SIG-M5 (cell line): ENCODE measurements around the gene HACE1.
"Not testable (repeated sequence)": the region's sequence is repeated elsewhere in the genome, so short reads cannot be mapped to it uniquely, and the experiment has no call there.

ENCODE experiments used
- DNase-seq: peaks from one replicate; lab custom pipeline; 2025; lab: John Stamatoyannopoulos, UW

HACE1 gene

DNA sequence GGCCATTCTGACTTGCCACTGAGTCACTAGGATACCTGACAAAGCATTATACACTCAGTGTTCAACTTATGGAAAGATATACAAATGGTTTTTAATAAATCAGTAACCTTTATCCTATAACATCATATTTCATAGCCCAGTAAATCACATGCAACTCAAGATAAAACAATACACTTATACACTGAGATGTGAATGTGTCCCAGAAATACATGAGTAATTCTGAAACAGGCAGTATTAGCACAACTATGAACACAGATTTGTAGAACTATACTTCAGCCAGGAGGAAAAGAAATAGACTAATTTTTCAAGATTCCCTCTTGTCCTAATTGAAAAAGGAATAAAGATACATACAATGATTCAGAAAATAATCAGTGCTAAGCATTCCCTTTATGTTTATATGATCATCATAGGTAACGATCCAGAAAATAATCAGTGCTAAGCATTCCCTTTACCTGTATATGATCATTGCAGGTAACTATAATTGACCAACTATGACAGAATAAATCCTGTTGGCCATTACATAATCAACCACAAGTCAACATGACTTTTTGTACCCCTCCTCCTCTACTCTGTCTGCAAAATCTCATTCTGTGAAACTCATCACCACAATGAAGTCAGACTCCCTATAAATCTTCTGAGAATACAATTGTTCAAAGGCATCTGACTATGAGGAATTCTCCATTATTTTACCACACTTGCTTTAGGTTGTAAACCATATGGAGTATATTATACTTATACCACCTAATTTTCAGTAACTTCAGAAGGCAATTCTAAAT lies 30.3 kb downstream of the HACE1 start:
- DNase-seq, result no peak

DNA sequence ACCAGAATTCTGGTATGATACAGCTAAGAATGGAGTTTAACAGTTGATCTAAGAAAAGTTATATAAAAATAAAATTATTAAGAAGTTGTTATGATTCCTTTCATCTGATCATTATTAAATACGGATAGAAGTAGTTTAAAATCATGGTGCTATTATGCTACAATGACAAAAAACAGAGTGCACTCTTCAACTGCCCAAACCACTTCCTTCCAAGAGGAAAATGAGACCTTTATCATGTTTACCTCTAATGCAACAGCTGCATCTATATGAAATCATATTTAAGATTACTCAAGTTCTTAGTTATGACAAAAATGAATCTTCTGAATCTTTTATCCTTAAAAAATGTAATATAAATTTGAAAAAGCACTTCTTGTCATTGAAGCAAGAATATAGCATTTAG lies 31.2 kb downstream of the HACE1 start:
- DNase-seq, result no peak

- not testable (repeated sequence) for DNase-seq
These were observed 38.9 kb downstream of the HACE1 start for GRCh38 chr6:104820820-104821219.

- no peak for DNase-seq
These were observed 43.6 kb downstream of the HACE1 start for GRCh38 chr6:104816125-104816524.

DNA sequence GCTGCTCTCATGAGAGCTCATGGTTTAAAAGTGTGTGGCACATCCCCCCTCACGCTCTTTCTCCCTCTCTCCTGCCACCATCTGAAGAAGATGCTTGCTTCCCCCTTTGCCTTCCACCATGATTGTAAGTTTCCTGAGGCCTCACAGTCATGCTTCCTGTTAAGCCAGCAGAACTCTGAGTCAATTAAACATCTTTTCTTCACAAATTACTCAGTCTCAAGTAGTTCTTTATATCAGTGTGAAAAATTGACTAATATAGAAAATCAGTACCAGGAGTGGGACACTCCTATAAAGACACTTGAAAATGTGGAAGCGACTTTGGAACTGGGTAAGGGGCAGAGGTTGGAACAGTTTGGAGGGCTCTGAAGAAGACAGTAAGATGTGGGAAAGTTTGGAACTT lies 45.0 kb downstream of the HACE1 start:
- no peak for DNase-seq

DNA sequence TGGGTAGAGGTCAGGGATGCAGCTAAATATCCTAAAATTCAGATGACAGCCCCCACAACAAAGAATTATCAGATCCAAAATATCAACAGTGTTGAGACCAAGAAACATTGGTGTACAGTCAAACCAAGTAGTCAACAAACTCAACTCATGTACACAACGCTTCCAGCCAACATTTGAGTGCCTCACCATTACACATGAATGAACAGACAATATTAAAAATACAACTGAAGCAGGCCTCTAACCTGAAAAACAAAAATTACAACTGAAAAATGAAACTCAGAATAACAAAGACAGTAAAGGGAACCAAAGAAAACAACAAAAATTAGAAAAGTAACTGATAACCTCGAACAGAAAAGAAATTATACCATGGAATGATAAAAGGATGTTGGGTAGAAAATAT lies 46.2 kb downstream of the HACE1 start:
- no peak for DNase-seq

DNA sequence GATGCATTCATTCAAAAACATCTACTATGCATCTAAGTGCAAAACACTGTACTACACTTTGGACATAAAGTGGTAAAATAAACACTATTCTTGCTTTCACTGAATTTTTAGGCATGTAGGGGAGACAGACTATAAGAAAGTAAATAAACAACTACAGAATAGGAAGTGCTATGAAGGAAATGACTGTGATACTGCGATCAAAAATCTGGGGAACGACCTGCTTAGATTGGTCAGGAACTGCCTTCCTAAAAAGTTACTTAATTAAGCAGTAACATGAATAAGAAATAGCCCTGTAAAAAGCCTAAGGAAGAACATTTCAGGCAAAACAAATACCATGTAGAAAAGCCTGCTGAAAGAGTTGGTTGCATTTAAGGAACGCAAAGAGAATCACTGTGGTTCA lies 50.6 kb downstream of the HACE1 start:
- no peak for DNase-seq

- not testable (repeated sequence) for DNase-seq
These were observed 54.4 kb downstream of the HACE1 start for GRCh38 chr6:104805335-104805734.

- no peak for DNase-seq
These were observed 60.5 kb downstream of the HACE1 start for GRCh38 chr6:104799134-104799657.

DNA sequence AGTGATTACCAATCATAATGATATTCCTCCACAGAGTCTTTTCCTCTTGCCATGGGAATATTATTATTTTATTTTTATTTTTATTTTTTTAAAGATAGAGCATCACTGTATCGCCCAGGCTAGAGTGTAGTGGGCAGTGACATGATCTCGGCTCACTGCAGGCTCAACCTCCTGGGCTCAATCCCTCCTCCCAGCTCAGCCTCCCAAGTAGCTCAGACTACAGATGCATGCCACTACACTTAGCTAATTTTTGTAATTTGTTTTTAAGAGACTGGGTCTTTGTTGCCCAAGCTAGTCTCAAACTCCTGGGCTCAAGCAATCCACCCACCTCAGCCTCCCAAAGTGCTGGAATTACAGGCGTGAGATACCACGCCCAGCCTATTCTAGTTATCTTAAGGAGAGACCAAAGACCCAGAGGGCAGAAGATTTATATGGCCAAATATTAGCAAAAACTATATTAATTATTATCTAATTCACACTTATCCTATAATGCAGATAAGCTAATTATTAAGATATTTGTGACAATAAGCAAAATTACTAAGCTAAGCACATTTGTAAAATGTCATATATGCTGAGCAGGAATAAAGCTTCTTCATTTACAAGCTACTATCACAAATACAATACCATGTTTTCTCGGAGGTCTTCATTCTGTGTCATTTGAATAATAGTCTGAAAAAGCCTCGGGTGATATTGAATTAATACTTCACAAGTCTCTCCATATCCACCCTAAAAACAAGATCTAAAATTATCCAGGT lies 63.5 kb downstream of the HACE1 start:
- DNase-seq, result no peak

- no peak for DNase-seq
These were observed 64.4 kb downstream of the HACE1 start for GRCh38 chr6:104795363-104795762.

GRCh38 chr6:104789770-104790190 lies 69.9 kb downstream of the HACE1 start:
- no peak for DNase-seq

- no peak for DNase-seq
These were observed 71.3 kb downstream of the HACE1 start for GRCh38 chr6:104788400-104788799.

DNA sequence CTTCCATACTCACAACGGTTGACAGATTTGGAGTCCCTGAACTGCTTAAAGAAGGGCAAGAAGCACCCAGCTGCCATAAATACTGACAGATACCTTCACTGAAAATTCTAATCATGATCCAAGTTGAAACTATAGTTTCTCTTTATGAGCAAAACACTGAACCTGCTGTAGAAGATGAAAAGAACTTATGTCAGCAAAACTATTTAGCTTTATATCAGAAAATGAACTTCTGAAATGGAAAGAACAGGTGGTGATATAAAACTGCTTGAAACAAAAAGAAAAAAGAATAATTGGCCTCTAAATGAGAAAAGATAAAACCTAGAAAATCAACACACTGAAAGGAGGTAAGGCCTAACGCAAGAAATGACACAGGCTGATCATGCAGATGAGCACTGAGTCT lies 72.4 kb downstream of the HACE1 start:
- DNase-seq, result no peak

- no peak for DNase-seq
These were observed 74.8 kb downstream of the HACE1 start for GRCh38 chr6:104784884-104785283.

- no peak for DNase-seq
These were observed 88.4 kb downstream of the HACE1 start for GRCh38 chr6:104771258-104771832.

DNA sequence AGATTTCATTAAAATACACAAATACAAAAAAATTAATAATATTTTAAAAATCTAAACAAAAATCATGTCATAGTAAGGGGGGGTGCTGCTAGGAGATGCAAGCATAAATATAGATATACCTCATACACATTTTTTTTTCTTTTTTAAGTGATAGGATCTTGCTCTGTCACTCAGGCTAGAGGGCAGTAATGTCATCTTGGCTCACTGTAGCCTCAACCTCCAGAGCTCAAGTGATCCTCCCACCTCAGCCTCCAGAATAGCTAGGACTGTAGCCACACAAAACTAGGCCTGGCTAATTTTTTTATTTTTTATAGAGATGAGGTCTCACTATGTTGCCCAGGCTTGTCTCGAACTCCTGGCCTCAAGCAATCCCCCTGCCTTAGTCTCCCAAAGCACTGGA lies 90.8 kb downstream of the HACE1 start:
- DNase-seq, result no peak

DNA sequence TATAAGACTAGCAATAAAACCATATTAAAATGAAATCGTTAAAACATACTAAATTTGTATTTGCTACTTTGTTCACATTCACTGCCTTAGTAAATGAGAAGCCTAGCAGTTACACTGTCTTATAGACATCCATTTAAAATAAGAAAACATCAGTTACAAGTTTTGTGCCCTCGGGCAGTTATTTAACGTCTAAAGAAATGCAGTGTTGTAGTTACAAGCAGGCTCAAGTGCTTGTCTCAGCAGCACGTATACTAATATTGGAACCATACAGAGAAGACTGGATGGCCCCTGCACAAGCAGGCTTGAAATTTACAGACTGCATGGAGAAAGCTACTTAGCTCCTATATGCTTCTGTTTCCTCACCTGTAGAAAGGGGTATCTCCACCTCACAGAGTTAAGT lies 93.1 kb downstream of the HACE1 start:
- DNase-seq, result no peak

DNA sequence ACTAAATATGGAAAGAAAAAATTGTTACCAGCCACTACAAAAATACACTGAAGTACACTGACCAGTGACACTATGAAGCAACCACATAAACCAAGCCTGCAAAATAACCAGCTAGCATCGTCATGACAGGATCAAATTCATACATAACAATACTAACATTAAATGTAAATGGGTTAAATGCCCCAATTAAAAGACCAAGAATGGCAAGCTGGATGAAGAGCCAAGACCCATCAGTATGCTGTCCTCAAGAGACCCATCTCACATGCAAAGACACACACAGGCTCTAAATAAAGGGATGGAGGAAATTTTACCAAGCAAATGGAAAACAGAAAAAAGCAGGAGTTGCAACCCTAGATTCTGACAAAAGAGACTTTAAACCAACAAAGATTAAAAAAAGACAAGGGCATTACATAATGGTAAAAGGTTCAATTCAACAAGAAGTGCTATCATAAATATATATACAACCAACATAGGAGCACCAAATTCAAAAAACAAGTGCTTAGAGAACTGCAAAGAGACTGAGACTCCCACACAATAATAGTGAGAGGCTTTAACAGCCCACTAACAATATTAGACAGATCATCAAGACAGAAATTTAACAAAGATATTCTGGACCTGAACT lies 104.8 kb downstream of the HACE1 start:
- no peak for DNase-seq

DNA sequence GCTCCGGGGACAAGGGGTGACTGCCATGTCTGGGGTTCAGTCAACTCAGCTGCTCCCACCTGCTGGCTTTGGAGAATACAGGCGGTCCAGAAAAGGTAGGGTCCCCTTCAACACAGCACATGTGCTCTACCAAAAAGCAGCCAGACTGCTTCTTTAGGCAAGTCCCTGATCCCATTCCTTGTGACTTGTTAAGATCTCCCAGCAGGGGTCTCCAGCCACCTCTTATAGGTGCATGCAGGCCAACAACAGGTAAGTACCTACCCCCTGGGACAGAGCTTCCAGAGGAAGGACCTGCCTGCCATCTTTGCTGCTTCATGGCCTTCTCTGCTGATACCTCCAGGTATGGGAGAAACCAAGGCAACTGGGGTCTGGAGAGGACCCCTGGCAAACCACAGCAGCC lies 106.5 kb downstream of the HACE1 start:
- DNase-seq, result no peak

- no peak for DNase-seq
These were observed 109.3 kb downstream of the HACE1 start for GRCh38 chr6:104750449-104750848.

- DNase-seq, result not testable (repeated sequence)
These were observed 120.6 kb downstream of the HACE1 start for GRCh38 chr6:104739124-104739523.
